A549 (cell line): ENCODE measurements around the gene SLC35F3. TPM values are rescaled to one million over a fixed set of nuclear protein-coding genes. Genes with fewer than 3 reads are reported as not detected.

Source experiments
- ATAC-seq, 2 experiments: fragments of 200-7000 bp in 1 of 2; fragments of >200 bp in 1 of 2; cut with Nextera tagmentation in 1 of 2; cut with Tn5 transposase in 1 of 2; 3 replicates each; pipeline versions ENCODE4 v1.8.0 to v1.9.1; 2018 to 2020; ENCODE audit warnings: mild to moderate bottlenecking in 1 of 2, moderate library complexity in 1 of 2
- CTCF ChIA-PET: fragments of 300-600 bp; sonication (Branson Sonifier 250); formaldehyde crosslinking; extraction: SDS; loops from one replicate; lab custom pipeline; 2021; ENCODE audit warnings: antibody characterized with exemption, inconsistent platforms; lab: Yijun Ruan, JAX
- POLR2A ChIA-PET: fragments of 350-600 bp; formaldehyde crosslinking; extraction: SDS; loops from one replicate; lab custom pipeline; 2021; ENCODE audit warnings: antibody characterized with exemption, inconsistent platforms; lab: Yijun Ruan, JAX
- DNase-seq, 2 experiments: peaks; one replicate each; pipeline versions ENCODE4 v3.0.0 to v3.0.0-alpha.2; 2011 to 2016; ENCODE audit warnings: low read depth in 1 of 2, low spot score in 1 of 2
- FAIRE-seq: peaks from 2 replicates; lab custom pipeline; 2011; peaks lifted over from hg19 to GRCh38; lab: Jason Lieb, UNC
- H3K27ac ChIP-seq, 2 experiments: fragments of >200 bp; sonication (Bioruptor Twin); formaldehyde crosslinking; 3 replicates each; pipeline ENCODE4 v1.5.1; 2016 to 2017
- H3K4me1 ChIP-seq: fragments of >200 bp; sonication (Bioruptor Twin); formaldehyde crosslinking; 3 replicates; pipeline ENCODE4 v1.6.1; 2016
- H3K4me2 ChIP-seq: fragments of >200 bp; sonication (Bioruptor Twin); formaldehyde crosslinking; 3 replicates; pipeline ENCODE4 v1.6.1; 2016
- H3K4me3 ChIP-seq: fragments of >200 bp; sonication (Bioruptor Twin); formaldehyde crosslinking; 3 replicates; pipeline ENCODE4 v1.5.1; 2016
- H3K9me3 ChIP-seq: fragments of >200 bp; sonication (Bioruptor Twin); formaldehyde crosslinking; 3 replicates; pipeline ENCODE4 v1.6.1; 2016
- BHLHE40 ChIP-seq: IDR thresholded peaks from 2 replicates; pipeline ENCODE4 v1.6.1; 2012; ENCODE audit warnings: low read depth, low read length, inconsistent platforms
- CBX8 ChIP-seq: fragments of 200-600 bp; sonication (generic); IDR thresholded peaks from 2 replicates; pipeline ENCODE4 v1.6.1; 2016
- EHMT2 ChIP-seq: fragments of 200-600 bp; sonication (generic); IDR thresholded peaks from 2 replicates; pipeline ENCODE4 v1.6.1; 2016; ENCODE audit warnings: antibody characterized with exemption, low read depth, mild to moderate bottlenecking, moderate library complexity
- FOSL2 ChIP-seq, 2 experiments: fragments of 450-650 bp in 1 of 2; fragments of >200 bp in 1 of 2; sonication (Bioruptor Twin) in 1 of 2; formaldehyde crosslinking; IDR thresholded peaks; 2 replicates each; pipeline versions ENCODE4 v1.5.0 to v1.6.1; 2016 to 2020; ENCODE audit warnings: mild to moderate bottlenecking in 1 of 2, moderate library complexity in 1 of 2
- GATA3 ChIP-seq: IDR thresholded peaks from 2 replicates; pipeline ENCODE4 v1.6.1; 2012; ENCODE audit warnings: borderline replicate concordance
- HDAC2 ChIP-seq: fragments of 200-600 bp; sonication (generic); IDR thresholded peaks from 2 replicates; pipeline ENCODE4 v1.6.1; 2016
- HEYL ChIP-seq: fragments of 250-450 bp; sonication (Bioruptor Pico); IDR thresholded peaks from 2 replicates; pipeline ENCODE4 v1.8.0; 2021; ENCODE audit warnings: mild to moderate bottlenecking, moderate library complexity
- HOXA7 ChIP-seq: fragments of 250-450 bp; sonication (Bioruptor Pico); IDR thresholded peaks from 2 replicates; pipeline ENCODE4 v1.5.0; 2020; ENCODE audit warnings: mild to moderate bottlenecking, moderate library complexity
- MAFK ChIP-seq: fragments of 450-650 bp; IDR thresholded peaks from 2 replicates; pipeline ENCODE4 v1.6.1; 2014; ENCODE audit not compliant: partially characterized antibody
- MAZ ChIP-seq: fragments of 150-350 bp; IDR thresholded peaks from 2 replicates; pipeline ENCODE4 v1.6.1; 2014; ENCODE audit warnings: antibody characterized with exemption, low read depth, low read length, borderline replicate concordance
- MYC ChIP-seq: IDR thresholded peaks from 2 replicates; pipeline ENCODE4 v1.6.1; 2012; ENCODE audit warnings: mild to moderate bottlenecking, inconsistent platforms, low read length, improper control_type of control experiment, borderline replicate concordance
- NFE2L2 ChIP-seq: fragments of 150-350 bp; conservative IDR thresholded peaks from 2 replicates; pipeline ENCODE4 v1.6.1; 2014; ENCODE audit warnings: low read length
- NPAS2 ChIP-seq: fragments of 250-450 bp; sonication (Bioruptor Pico); IDR thresholded peaks from 2 replicates; pipeline ENCODE4 v1.8.0; 2022; ENCODE audit warnings: mild to moderate bottlenecking, moderate library complexity, borderline replicate concordance
- RCOR1 ChIP-seq: fragments of 150-350 bp; IDR thresholded peaks from 2 replicates; pipeline ENCODE4 v1.6.1; 2014; ENCODE audit warnings: antibody characterized with exemption, low read length, low read depth
- RFX5 ChIP-seq: fragments of 450-650 bp; IDR thresholded peaks from 2 replicates; pipeline ENCODE4 v1.7.1; 2014; ENCODE audit warnings: antibody characterized with exemption, mild to moderate bottlenecking, moderate library complexity
- RNF2 ChIP-seq: fragments of 200-600 bp; sonication (generic); IDR thresholded peaks from 2 replicates; pipeline ENCODE4 v1.6.1; 2016; ENCODE audit warnings: low read depth, mild to moderate bottlenecking, antibody characterized with exemption, moderate library complexity, borderline replicate concordance
- SREBF2 ChIP-seq: fragments of 450-650 bp; IDR thresholded peaks from 2 replicates; pipeline ENCODE4 v1.6.1; 2014; ENCODE audit warnings: mild to moderate bottlenecking, moderate library complexity
- ZSCAN20 ChIP-seq: fragments of 250-450 bp; sonication (Bioruptor Pico); IDR thresholded peaks from 2 replicates; pipeline ENCODE4 v1.8.0; 2022; ENCODE audit warnings: mild to moderate bottlenecking, moderate library complexity
- WGBS: methylation state at CpG from one replicate; pipeline ENCODE4 v1.1.6; 2017; ENCODE audit errors: missing lambda C conversion rate; 5-methylcytosine and 5-hydroxymethylcytosine counted together
- polyA plus RNA-seq, 4 experiments: library from polyadenylated mRNA; depleted of rRNA in 3 of 4; stranded (reverse); fragments of >200 nt; fragmentation: RNase III in 1 of 4; extraction: RNeasy Plus Mini Kit Qiagen cat#74134 plus additional on column Dnase treatment in 1 of 4; gene quantifications; 2 replicates in 3 of 4; 3 replicates in 1 of 4; pipeline ENCODE4 v1.2.3, GENCODE V29; 2011 to 2017
- TF ChIP-seq, protein P1 (sequence below): IDR thresholded peaks from 2 replicates; pipeline ENCODE4 v1.6.1; 2012
- TF ChIP-seq, protein P2 (sequence below): IDR thresholded peaks from 2 replicates; pipeline ENCODE4 v1.6.1; 2012
- TF ChIP-seq, protein P3 (sequence below): fragments of >200 bp; sonication (Bioruptor Twin); formaldehyde crosslinking; IDR thresholded peaks from 2 replicates; pipeline ENCODE4 v1.6.1; 2016
- TF ChIP-seq, protein P4 (sequence below): fragments of 450-650 bp; IDR thresholded peaks from 2 replicates; pipeline ENCODE4 v1.6.1; 2014; ENCODE audit warnings: antibody characterized with exemption
- TF ChIP-seq, protein P5 (sequence below): fragments of >200 bp; sonication (Bioruptor Twin); formaldehyde crosslinking; IDR thresholded peaks from 3 replicates; pipeline ENCODE4 v1.5.1; 2016
- TF ChIP-seq, protein P6 (sequence below): fragments of 250-450 bp; sonication (Bioruptor Pico); IDR thresholded peaks from 2 replicates; pipeline ENCODE4 v1.5.0; 2021; ENCODE audit warnings: mild to moderate bottlenecking, moderate library complexity, borderline replicate concordance

The SLC35F3 gene
- polyA plus RNA-seq, 2 of the 4 experiments (the other 2 are of a cell fraction), result 5.5 to 7.8 TPM

DNA sequence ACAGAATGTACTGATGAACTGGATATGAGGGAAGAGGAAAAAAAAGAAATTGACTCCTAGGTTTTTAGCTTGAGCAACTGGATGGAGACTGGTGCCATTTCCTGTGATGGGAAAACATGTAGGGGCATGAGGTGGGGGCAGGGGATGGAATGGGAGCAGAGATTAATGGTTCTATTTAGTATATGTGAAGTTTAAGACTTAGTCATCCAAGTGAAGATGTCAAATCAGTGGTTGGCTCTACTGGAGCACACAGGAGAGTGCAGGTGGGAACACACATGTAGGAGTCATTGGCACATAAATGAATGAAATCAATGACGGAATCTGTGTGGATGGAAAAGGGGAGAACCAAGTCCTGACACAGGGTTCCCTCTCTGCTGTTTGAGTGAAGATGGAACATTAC, 244.3 kb downstream of the SLC35F3 start:
- WGBS, result 97% methylated on average over 1 of the region's 1 CpG
- peaks cover 18% of the 10 kb centered on the region for H3K9me3 ChIP-seq
- no peaks in the 10 kb centered on the region for H3K4me1 ChIP-seq
- no peak overlapping the region for H3K4me3 ChIP-seq
- DNase-seq, result no peak
- H3K4me2 ChIP-seq, result no peak overlapping the region
- CTCF ChIA-PET, result interaction anchor here (2.0 to 5.2 kb wide), 2 partner anchors 34 to 161 kb away, joined by 8 to 24 read pairs; no protein-coding TSS in a partner anchor
- ATAC-seq, result no peak
- TF ChIP-seq RCOR1 (no peak), HOXA7 (CRISPR knock-in tag) (no peak), MYC (no peak), FOSL2 (IDR thresholded peaks at IDR 0.05) (no peak), FOSL2 (CRISPR knock-in tag; IDR thresholded peaks at IDR 0.05) (no peak), HDAC2 (no peak), MAFK (no peak), BHLHE40 (no peak), SREBF2 (no peak), GATA3 (no peak)
- TF ChIP-seq, protein P1, sequence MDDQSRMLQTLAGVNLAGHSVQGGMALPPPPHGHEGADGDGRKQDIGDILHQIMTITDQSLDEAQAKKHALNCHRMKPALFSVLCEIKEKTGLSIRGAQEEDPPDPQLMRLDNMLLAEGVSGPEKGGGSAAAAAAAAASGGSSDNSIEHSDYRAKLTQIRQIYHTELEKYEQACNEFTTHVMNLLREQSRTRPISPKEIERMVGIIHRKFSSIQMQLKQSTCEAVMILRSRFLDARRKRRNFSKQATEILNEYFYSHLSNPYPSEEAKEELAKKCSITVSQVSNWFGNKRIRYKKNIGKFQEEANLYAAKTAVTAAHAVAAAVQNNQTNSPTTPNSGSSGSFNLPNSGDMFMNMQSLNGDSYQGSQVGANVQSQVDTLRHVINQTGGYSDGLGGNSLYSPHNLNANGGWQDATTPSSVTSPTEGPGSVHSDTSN, result no peak
- TF ChIP-seq, protein P2, sequence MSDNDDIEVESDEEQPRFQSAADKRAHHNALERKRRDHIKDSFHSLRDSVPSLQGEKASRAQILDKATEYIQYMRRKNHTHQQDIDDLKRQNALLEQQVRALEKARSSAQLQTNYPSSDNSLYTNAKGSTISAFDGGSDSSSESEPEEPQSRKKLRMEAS, result no peak
- TF ChIP-seq, protein P3, sequence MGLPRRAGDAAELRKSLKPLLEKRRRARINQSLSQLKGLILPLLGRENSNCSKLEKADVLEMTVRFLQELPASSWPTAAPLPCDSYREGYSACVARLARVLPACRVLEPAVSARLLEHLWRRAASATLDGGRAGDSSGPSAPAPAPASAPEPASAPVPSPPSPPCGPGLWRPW, result no peak
- FAIRE-seq, result no peak
- peak overlapping the region in 1 of 2 experiments; percentile 18; a peak in 1 of 6 replicates for H3K27ac ChIP-seq
- POLR2A ChIA-PET, result no interaction called here

DNA sequence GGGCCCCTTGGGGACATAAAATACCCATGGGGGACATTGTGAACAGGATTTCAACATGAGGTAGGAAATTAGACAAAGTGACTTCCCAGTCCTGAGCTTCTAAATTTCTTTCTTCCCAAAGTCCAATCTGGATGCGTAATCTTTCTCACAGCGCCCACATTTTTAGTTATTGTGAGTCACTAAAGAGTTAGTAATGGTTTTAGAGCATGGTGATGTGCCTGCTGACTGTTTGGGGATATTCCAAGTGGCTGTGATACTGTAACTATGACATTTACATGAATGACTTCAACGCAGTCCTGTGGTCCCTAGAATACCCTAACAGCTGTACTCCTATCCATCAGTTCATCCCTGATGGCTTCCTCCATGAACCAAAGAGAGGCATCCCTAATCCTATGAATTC, 244.7 kb downstream of the SLC35F3 start:
- CTCF ChIA-PET, result interaction anchor here (2.0 to 5.2 kb wide), 2 partner anchors 35 to 161 kb away, joined by 8 to 24 read pairs; no protein-coding TSS in a partner anchor
- H3K4me1 ChIP-seq, result 0 out of 3 replicates have a peak, but pooled peaks cover 2% of the 10 kb centered on the region
- H3K4me2 ChIP-seq, result no peak overlapping the region
- no peak for FAIRE-seq
- H3K27ac ChIP-seq, result peak overlapping the region in 1 of 2 experiments; percentile 61; a peak in 2 of 6 replicates
- POLR2A ChIA-PET, result no interaction called here
- no peak for DNase-seq
- H3K9me3 ChIP-seq, result peaks cover 17% of the 10 kb centered on the region; the same call in 2 of the 3 replicates
- TF ChIP-seq GATA3, result no peak
- no peak for TF ChIP-seq RFX5
- TF ChIP-seq MAZ, result no peak
- TF ChIP-seq, protein P4, sequence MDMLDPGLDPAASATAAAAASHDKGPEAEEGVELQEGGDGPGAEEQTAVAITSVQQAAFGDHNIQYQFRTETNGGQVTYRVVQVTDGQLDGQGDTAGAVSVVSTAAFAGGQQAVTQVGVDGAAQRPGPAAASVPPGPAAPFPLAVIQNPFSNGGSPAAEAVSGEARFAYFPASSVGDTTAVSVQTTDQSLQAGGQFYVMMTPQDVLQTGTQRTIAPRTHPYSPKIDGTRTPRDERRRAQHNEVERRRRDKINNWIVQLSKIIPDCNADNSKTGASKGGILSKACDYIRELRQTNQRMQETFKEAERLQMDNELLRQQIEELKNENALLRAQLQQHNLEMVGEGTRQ, result no peak
- TF ChIP-seq HEYL (CRISPR knock-in tag), result no peak
- no peak for TF ChIP-seq RNF2
- no peak for ATAC-seq
- no peak overlapping the region for H3K4me3 ChIP-seq
- 71% methylated on average over 3 of the region's 3 CpGs for WGBS

DNA sequence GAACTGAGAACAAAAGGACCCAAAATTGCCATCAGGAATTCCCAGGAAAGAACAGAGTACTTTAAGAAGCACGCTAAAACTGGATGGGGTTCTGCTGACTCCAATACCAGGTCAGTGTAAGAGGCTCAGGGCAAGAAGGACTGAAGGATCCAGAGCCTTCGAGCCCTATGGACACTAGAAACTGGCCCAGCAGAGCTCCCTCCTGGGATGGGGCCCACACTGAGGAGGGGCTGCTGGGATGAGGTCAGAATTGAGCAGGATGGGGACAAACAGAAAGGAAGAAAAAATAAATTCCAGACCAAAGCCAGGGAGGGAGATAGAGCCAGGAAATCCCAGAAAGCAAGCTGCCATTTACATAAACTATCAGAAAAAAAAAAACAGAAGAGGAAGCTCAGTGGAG, 246.4 kb downstream of the SLC35F3 start:
- Histone ChIP-seq H3K4me3 (no peak overlapping the region), H3K9me3 (peaks cover 11% of the 10 kb centered on the region; the same call in 2 of the 3 replicates), H3K4me1 (peaks cover 9% of the 10 kb centered on the region; the same call in 1 of the 3 replicates), H3K4me2 (no peak overlapping the region), H3K27ac (peak overlapping the region; percentile 2 to 61; a peak in 3 of 6 replicates)
- DNase-seq (no peak), ATAC-seq (no peak), FAIRE-seq (no peak)
- POLR2A ChIA-PET, result no interaction called here
- CTCF ChIA-PET, result interaction anchor here (0.6 to 5.2 kb wide), 5 partner anchors 23 to 160 kb away, joined by 3 to 24 read pairs (median 3); no protein-coding TSS in a partner anchor
- 80% methylated on average over 2 of the region's 2 CpGs for WGBS
- TF ChIP-seq MAFK (no peak), CBX8 (no peak), ZSCAN20 (CRISPR knock-in tag) (no peak), NFE2L2 (no peak), NPAS2 (no peak), EHMT2 (no peak), MYC (no peak)
- TF ChIP-seq, protein P5, sequence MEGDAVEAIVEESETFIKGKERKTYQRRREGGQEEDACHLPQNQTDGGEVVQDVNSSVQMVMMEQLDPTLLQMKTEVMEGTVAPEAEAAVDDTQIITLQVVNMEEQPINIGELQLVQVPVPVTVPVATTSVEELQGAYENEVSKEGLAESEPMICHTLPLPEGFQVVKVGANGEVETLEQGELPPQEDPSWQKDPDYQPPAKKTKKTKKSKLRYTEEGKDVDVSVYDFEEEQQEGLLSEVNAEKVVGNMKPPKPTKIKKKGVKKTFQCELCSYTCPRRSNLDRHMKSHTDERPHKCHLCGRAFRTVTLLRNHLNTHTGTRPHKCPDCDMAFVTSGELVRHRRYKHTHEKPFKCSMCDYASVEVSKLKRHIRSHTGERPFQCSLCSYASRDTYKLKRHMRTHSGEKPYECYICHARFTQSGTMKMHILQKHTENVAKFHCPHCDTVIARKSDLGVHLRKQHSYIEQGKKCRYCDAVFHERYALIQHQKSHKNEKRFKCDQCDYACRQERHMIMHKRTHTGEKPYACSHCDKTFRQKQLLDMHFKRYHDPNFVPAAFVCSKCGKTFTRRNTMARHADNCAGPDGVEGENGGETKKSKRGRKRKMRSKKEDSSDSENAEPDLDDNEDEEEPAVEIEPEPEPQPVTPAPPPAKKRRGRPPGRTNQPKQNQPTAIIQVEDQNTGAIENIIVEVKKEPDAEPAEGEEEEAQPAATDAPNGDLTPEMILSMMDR, result no peak
- TF ChIP-seq, protein P6, sequence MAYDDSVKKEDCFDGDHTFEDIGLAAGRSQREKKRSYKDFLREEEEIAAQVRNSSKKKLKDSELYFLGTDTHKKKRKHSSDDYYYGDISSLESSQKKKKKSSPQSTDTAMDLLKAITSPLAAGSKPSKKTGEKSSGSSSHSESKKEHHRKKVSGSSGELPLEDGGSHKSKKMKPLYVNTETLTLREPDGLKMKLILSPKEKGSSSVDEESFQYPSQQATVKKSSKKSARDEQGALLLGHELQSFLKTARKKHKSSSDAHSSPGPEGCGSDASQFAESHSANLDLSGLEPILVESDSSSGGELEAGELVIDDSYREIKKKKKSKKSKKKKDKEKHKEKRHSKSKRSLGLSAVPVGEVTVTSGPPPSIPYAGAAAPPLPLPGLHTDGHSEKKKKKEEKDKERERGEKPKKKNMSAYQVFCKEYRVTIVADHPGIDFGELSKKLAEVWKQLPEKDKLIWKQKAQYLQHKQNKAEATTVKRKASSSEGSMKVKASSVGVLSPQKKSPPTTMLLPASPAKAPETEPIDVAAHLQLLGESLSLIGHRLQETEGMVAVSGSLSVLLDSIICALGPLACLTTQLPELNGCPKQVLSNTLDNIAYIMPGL (CRISPR knock-in tag), result no peak
- TF ChIP-seq, protein P4, result no peak
